C4-2B (cell line): Measurements from ENCODE around the gene ZAP70.

Experiments used
- CTCF ChIP-seq: fragments of 450-650 bp; conservative IDR thresholded peaks from 2 replicates; pipeline ENCODE4 v1.5.1; 2017; ENCODE audit warnings: mild to moderate bottlenecking
- ZFX ChIP-seq: fragments of 450-650 bp; IDR thresholded peaks from 2 replicates; pipeline ENCODE4 v1.6.1; 2017

GRCh38 chr2:97784953-97785352, 71.6 kb downstream of the ZAP70 start:
- TF ChIP-seq CTCF (no peak), ZFX (no peak)
